ENCODE data around the gene C2orf68.

DNA sequence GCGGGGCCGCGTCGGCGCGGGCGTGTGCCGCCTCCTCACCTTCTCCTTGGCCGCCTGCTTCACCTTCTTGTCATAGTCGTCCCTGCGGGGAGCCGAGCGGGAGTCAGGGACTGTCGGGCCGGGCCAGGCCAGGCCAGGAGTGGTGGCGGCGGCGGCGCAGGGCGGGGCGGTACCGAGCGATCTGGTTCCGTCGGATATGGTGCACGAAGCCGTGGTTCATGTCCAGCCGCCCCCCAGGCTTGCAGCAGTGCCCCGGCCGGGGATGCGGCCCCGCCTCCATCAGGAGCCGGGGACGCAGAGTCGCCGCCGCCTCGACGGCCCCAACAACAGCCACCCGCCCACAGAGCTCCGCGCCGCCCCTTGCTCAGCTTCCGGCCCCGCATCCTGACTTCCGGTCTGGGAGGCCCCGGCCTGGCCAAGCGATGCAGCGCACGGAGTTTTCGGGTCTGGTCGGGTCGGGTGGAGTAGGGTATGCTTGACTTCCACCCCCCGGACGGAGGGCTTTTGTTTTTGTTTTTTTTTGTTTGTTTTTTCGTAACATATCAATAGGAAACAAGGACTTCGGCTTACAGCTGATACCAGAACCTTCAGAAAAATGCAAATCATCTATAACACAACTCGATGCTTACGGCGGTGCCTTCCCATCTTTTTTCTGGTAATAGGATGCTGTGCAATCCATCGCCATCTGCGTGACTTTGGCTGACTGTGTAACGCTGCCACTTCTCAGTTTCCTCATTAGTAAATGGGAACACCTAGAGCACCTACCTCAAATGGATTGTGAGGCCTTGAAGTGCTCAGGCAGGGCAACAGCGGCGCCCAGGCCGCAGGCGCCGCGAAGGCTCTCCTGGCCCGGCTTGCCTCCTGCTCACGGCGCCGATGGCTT is at the start of gene C2orf68:
- TF ChIP-seq, protein P1, sequence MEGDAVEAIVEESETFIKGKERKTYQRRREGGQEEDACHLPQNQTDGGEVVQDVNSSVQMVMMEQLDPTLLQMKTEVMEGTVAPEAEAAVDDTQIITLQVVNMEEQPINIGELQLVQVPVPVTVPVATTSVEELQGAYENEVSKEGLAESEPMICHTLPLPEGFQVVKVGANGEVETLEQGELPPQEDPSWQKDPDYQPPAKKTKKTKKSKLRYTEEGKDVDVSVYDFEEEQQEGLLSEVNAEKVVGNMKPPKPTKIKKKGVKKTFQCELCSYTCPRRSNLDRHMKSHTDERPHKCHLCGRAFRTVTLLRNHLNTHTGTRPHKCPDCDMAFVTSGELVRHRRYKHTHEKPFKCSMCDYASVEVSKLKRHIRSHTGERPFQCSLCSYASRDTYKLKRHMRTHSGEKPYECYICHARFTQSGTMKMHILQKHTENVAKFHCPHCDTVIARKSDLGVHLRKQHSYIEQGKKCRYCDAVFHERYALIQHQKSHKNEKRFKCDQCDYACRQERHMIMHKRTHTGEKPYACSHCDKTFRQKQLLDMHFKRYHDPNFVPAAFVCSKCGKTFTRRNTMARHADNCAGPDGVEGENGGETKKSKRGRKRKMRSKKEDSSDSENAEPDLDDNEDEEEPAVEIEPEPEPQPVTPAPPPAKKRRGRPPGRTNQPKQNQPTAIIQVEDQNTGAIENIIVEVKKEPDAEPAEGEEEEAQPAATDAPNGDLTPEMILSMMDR (tag by site-specific recombination; IDR thresholded peaks at IDR 0.05), result no peak
- no peak for TF ChIP-seq ZBTB7A (tag by site-specific recombination; IDR thresholded peaks at IDR 0.05; ENCODE audit: low read depth)
- TF ChIP-seq ZNF248 (tag by site-specific recombination; IDR thresholded peaks at IDR 0.05), result no peak
- no peak for TF ChIP-seq ZNF292 (tag by site-specific recombination; IDR thresholded peaks at IDR 0.05; ENCODE audit: borderline replicate concordance, low read depth)
- TF ChIP-seq ZBTB1 (tag by site-specific recombination; IDR thresholded peaks at IDR 0.05), result no peak
- no peak for TF ChIP-seq ZNF544 (tag by site-specific recombination; IDR thresholded peaks at IDR 0.05)

Measured in HEK293 (cell line).